HG03354 (cell line): ENCODE data around the gene RNF214.

Experiments used
- ATAC-seq: cut with Tn5 transposase; IDR thresholded peaks from one replicate; pipeline ENCODE4 v1.9.1; 2021; ENCODE audit warnings: mild to moderate bottlenecking; ENCODE audit not compliant: unreplicated experiment, poor library complexity, severe bottlenecking

Gene RNF214

GRCh38 chr11:117273550-117274289, 41.2 kb downstream of the RNF214 start:
- no peak for ATAC-seq

GRCh38 chr11:117278347-117278746, 45.9 kb downstream of the RNF214 start:
- no peak for ATAC-seq

GRCh38 chr11:117279711-117280376, 47.4 kb downstream of the RNF214 start:
- no peak for ATAC-seq

- no peak for ATAC-seq
These were observed 48.7 kb downstream of the RNF214 start for GRCh38 chr11:117281159-117281558.

GRCh38 chr11:117281869-117282268, 49.4 kb downstream of the RNF214 start:
- ATAC-seq, result no peak

GRCh38 chr11:117282956-117283355, 50.5 kb downstream of the RNF214 start:
- ATAC-seq, result no peak

GRCh38 chr11:117284053-117284452, 51.6 kb downstream of the RNF214 start:
- no peak for ATAC-seq

- ATAC-seq, result no peak
These were observed 54.1 kb downstream of the RNF214 start for GRCh38 chr11:117286588-117286987.

- ATAC-seq, result no peak
These were observed 55.2 kb downstream of the RNF214 start for GRCh38 chr11:117287668-117288067.

GRCh38 chr11:117289795-117290194, 57.3 kb downstream of the RNF214 start:
- no peak for ATAC-seq

- no peak for ATAC-seq
These were observed 58.4 kb downstream of the RNF214 start, which contains the start of gene BACE1-AS for GRCh38 chr11:117290809-117291396. BACE1-AS (plus strand) TSS chr11:117291346.

- no peak for ATAC-seq
These were observed 60.1 kb downstream of the RNF214 start for GRCh38 chr11:117292616-117293015.

- no peak for ATAC-seq
These were observed 63.1 kb downstream of the RNF214 start for GRCh38 chr11:117295438-117296137.

GRCh38 chr11:117296881-117297280, 64.4 kb downstream of the RNF214 start:
- no peak for ATAC-seq

GRCh38 chr11:117298195-117298594, 65.7 kb downstream of the RNF214 start:
- no peak for ATAC-seq

- no peak for ATAC-seq
These were observed 67.1 kb downstream of the RNF214 start for GRCh38 chr11:117299351-117300282.

GRCh38 chr11:117300283-117300663, 67.8 kb downstream of the RNF214 start:
- ATAC-seq, result no peak

- no peak for ATAC-seq
These were observed 68.3 kb downstream of the RNF214 start for GRCh38 chr11:117300773-117301172.

- ATAC-seq, result no peak
These were observed 69.8 kb downstream of the RNF214 start for GRCh38 chr11:117302228-117302627.
